ENCODE measurements around the gene OR52E1. TPM values are rescaled to one million over a fixed set of nuclear protein-coding genes. Genes with fewer than 3 reads are reported as not detected.

Gene OR52E1
- total RNA-seq, 2 experiments from 2014 or later, result not detected

- Mint-ChIP-seq H3K9me3 (no peaks in the 10 kb centered on the region), H3K36me3 (no peaks in the 10 kb centered on the region), H3K4me1 (no peaks in the 10 kb centered on the region), H3K4me3 (no peak overlapping the region), H3K27me3 (peaks cover 3% of the 10 kb centered on the region), H3K27ac (no peak overlapping the region)
- ATAC-seq (ENCODE audit: low read depth) (no peak), DNase-seq (no peak)
- POLR2A ChIA-PET, result no interaction called here
Measured at GRCh38 chr11:5083602-5084001, 14.2 kb downstream of the OR52E1 start.

GRCh38 chr11:5088556-5088955 lies 19.2 kb downstream of the OR52E1 start:
- no peaks in the 10 kb centered on the region for H3K9me3 Mint-ChIP-seq
- DNase-seq (no peak), ATAC-seq (ENCODE audit: low read depth) (no peak)
- peaks cover 3% of the 10 kb centered on the region for H3K27me3 Mint-ChIP-seq
- no peak overlapping the region for H3K4me3 Mint-ChIP-seq
- no peaks in the 10 kb centered on the region for H3K4me1 Mint-ChIP-seq
- no peak overlapping the region for H3K27ac Mint-ChIP-seq
- POLR2A ChIA-PET, result no interaction called here
- H3K36me3 Mint-ChIP-seq, result no peaks in the 10 kb centered on the region

- ATAC-seq (ENCODE audit: low read depth) (no peak), DNase-seq (no peak)
- no peak overlapping the region for H3K27ac Mint-ChIP-seq
- no peaks in the 10 kb centered on the region for H3K27me3 Mint-ChIP-seq
- no peak overlapping the region for H3K4me3 Mint-ChIP-seq
- POLR2A ChIA-PET, result no interaction called here
- H3K4me1 Mint-ChIP-seq, result no peaks in the 10 kb centered on the region
- H3K9me3 Mint-ChIP-seq, result no peaks in the 10 kb centered on the region
- no peaks in the 10 kb centered on the region for H3K36me3 Mint-ChIP-seq
Measured at GRCh38 chr11:5090668-5091067, 21.3 kb downstream of the OR52E1 start.

GRCh38 chr11:5092821-5093585 lies 23.6 kb downstream of the OR52E1 start:
- Mint-ChIP-seq H3K4me3 (no peak overlapping the region), H3K27ac (no peak overlapping the region), H3K36me3 (no peaks in the 10 kb centered on the region), H3K4me1 (no peaks in the 10 kb centered on the region), H3K9me3 (no peaks in the 10 kb centered on the region), H3K27me3 (no peaks in the 10 kb centered on the region)
- ATAC-seq (ENCODE audit: low read depth) (no peak), DNase-seq (no peak)
- POLR2A ChIA-PET, result no interaction called here

- ATAC-seq (ENCODE audit: low read depth), result no peak
- H3K4me1 Mint-ChIP-seq, result no peaks in the 10 kb centered on the region
- no peak overlapping the region for H3K4me3 Mint-ChIP-seq
- no peaks in the 10 kb centered on the region for H3K27me3 Mint-ChIP-seq
- H3K9me3 Mint-ChIP-seq, result no peaks in the 10 kb centered on the region
- DNase-seq, result no peak
- no peaks in the 10 kb centered on the region for H3K36me3 Mint-ChIP-seq
- POLR2A ChIA-PET, result no interaction called here
- H3K27ac Mint-ChIP-seq, result no peak overlapping the region
Measured at GRCh38 chr11:5096011-5096410, 26.6 kb downstream of the OR52E1 start.

GRCh38 chr11:5102246-5102645 lies 32.9 kb downstream of the OR52E1 start:
- Mint-ChIP-seq H3K27me3 (no peaks in the 10 kb centered on the region), H3K4me1 (no peaks in the 10 kb centered on the region), H3K36me3 (no peaks in the 10 kb centered on the region), H3K27ac (no peak overlapping the region), H3K9me3 (no peaks in the 10 kb centered on the region), H3K4me3 (no peak overlapping the region)
- no peak for ATAC-seq (ENCODE audit: low read depth)
- no peak for DNase-seq
- POLR2A ChIA-PET, result no interaction called here

GRCh38 chr11:5103066-5103465 lies 33.7 kb downstream of the OR52E1 start:
- POLR2A ChIA-PET, result no interaction called here
- Mint-ChIP-seq H3K4me1 (no peaks in the 10 kb centered on the region), H3K4me3 (no peak overlapping the region), H3K9me3 (no peaks in the 10 kb centered on the region), H3K27ac (no peak overlapping the region), H3K27me3 (no peaks in the 10 kb centered on the region), H3K36me3 (no peaks in the 10 kb centered on the region)
- ATAC-seq (ENCODE audit: low read depth) (no peak), DNase-seq (no peak)

GRCh38 chr11:5107285-5107684 lies 37.9 kb downstream of the OR52E1 start:
- Mint-ChIP-seq H3K27me3 (no peaks in the 10 kb centered on the region), H3K36me3 (no peaks in the 10 kb centered on the region), H3K4me1 (no peaks in the 10 kb centered on the region), H3K9me3 (no peaks in the 10 kb centered on the region), H3K4me3 (no peak overlapping the region), H3K27ac (no peak overlapping the region)
- POLR2A ChIA-PET, result no interaction called here
- no peak for ATAC-seq (ENCODE audit: low read depth)
- DNase-seq, result no peak

GRCh38 chr11:5115339-5115738 lies 46.0 kb downstream of the OR52E1 start:
- Mint-ChIP-seq H3K4me1 (no peaks in the 10 kb centered on the region), H3K27me3 (peaks cover 6% of the 10 kb centered on the region), H3K27ac (no peak overlapping the region), H3K9me3 (no peaks in the 10 kb centered on the region), H3K4me3 (no peak overlapping the region), H3K36me3 (no peaks in the 10 kb centered on the region)
- no peak for ATAC-seq (ENCODE audit: low read depth)
- no peak for DNase-seq
- POLR2A ChIA-PET, result no interaction called here

GRCh38 chr11:5117588-5117987 lies 48.2 kb downstream of the OR52E1 start:
- no peaks in the 10 kb centered on the region for H3K9me3 Mint-ChIP-seq
- POLR2A ChIA-PET, result no interaction called here
- H3K4me1 Mint-ChIP-seq, result no peaks in the 10 kb centered on the region
- no peak for ATAC-seq (ENCODE audit: low read depth)
- no peak overlapping the region for H3K27ac Mint-ChIP-seq
- peaks cover 6% of the 10 kb centered on the region for H3K27me3 Mint-ChIP-seq
- no peak for DNase-seq
- no peaks in the 10 kb centered on the region for H3K36me3 Mint-ChIP-seq
- no peak overlapping the region for H3K4me3 Mint-ChIP-seq

GRCh38 chr11:5118893-5119292 lies 49.5 kb downstream of the OR52E1 start:
- POLR2A ChIA-PET, result no interaction called here
- H3K4me1 Mint-ChIP-seq, result no peaks in the 10 kb centered on the region

More at GRCh38 chr11:5118893-5119292, 49.5 kb downstream of the OR52E1 start:
- Mint-ChIP-seq H3K9me3 (no peaks in the 10 kb centered on the region), H3K27me3 (peaks cover 2% of the 10 kb centered on the region), H3K27ac (no peak overlapping the region), H3K36me3 (no peaks in the 10 kb centered on the region), H3K4me3 (no peak overlapping the region)
- DNase-seq (no peak), ATAC-seq (ENCODE audit: low read depth) (no peak)

Other genes with a start within 250 kb of the OR52E1 start
- gene OR51F2, start 248.3 kb upstream of the OR52E1 start, total RNA-seq, result not detected
- gene OR51S1, start 220.4 kb upstream of the OR52E1 start, total RNA-seq, result not detected
- not detected for gene OR51T1, start 187.7 kb upstream of the OR52E1 start, total RNA-seq
- not detected for gene OR51A7, start 165.8 kb upstream of the OR52E1 start, total RNA-seq
- not detected for gene OR51G2, start 150.2 kb upstream of the OR52E1 start, total RNA-seq
- gene OR51G1, start 145.2 kb upstream of the OR52E1 start, total RNA-seq, result not detected
- gene OR51A4, start 122.0 kb upstream of the OR52E1 start, total RNA-seq, result not detected
- gene OR51A2, start 113.9 kb upstream of the OR52E1 start, total RNA-seq, result not detected
- gene OR51L1, start 74.7 kb upstream of the OR52E1 start, total RNA-seq, result not detected
- not detected for gene OR52J3, start 23.0 kb upstream of the OR52E1 start, total RNA-seq
- not detected for gene OR52E2, start 9.9 kb upstream of the OR52E1 start, total RNA-seq
- not detected for gene OR52A5, start 68.8 kb downstream of the OR52E1 start, total RNA-seq
- gene OR52A1, start 85.2 kb downstream of the OR52E1 start, total RNA-seq, result not detected
- not detected for gene OR51V1, start 131.1 kb downstream of the OR52E1 start, total RNA-seq
- gene HBB, start 157.5 kb downstream of the OR52E1 start, total RNA-seq, result not detected
- gene HBD, start 164.9 kb downstream of the OR52E1 start, total RNA-seq, result not detected
- gene HBG1, start 180.3 kb downstream of the OR52E1 start, total RNA-seq, result not detected
- not detected for gene HBG2, start 185.2 kb downstream of the OR52E1 start, total RNA-seq
- gene HBE1, start 200.4 kb downstream of the OR52E1 start, total RNA-seq, result not detected
- not detected for gene OR51B4, start 232.4 kb downstream of the OR52E1 start, total RNA-seq

Data from activated naive CD8-positive, alpha-beta T cell treated with anti-CD3 and anti-CD28 coated beads, Interleukin-2, amount 10 ng/mL, durations not matched to agents 7 days and 5 days (primary cell).